Stomach (tissue), 4 donors: ENCODE measurements around the gene ABHD4.

Experiments
- EP300 ChIP-seq: sonication (generic); formaldehyde crosslinking; IDR thresholded peaks from one replicate; pipeline ENCODE4 v1.6.1; 2017; ENCODE audit warnings: antibody characterized with exemption
- POLR2AphosphoS5 ChIP-seq, 3 donors: sonication (generic); formaldehyde crosslinking; IDR thresholded peaks; one replicate each; pipeline ENCODE4 v1.6.1; 2016; ENCODE audit warnings: antibody characterized with exemption in 3 of 3
- TF ChIP-seq, protein P1 (sequence below), 7 experiments: fragments of 450-650 bp in 4 of 7; fragments of 200-600 bp in 3 of 7; sonication (generic) in 3 of 7; IDR thresholded peaks; one replicate each; pipeline ENCODE4 v1.5.1; 2016 to 2019; ENCODE audit warnings: antibody characterized with exemption in 7 of 7, control low read depth in 2 of 7, mild to moderate bottlenecking in 1 of 7

GRCh38 chr14:22593601-22594000 is 4.5 kb upstream of the ABHD4 start:
- TF ChIP-seq, protein P1, sequence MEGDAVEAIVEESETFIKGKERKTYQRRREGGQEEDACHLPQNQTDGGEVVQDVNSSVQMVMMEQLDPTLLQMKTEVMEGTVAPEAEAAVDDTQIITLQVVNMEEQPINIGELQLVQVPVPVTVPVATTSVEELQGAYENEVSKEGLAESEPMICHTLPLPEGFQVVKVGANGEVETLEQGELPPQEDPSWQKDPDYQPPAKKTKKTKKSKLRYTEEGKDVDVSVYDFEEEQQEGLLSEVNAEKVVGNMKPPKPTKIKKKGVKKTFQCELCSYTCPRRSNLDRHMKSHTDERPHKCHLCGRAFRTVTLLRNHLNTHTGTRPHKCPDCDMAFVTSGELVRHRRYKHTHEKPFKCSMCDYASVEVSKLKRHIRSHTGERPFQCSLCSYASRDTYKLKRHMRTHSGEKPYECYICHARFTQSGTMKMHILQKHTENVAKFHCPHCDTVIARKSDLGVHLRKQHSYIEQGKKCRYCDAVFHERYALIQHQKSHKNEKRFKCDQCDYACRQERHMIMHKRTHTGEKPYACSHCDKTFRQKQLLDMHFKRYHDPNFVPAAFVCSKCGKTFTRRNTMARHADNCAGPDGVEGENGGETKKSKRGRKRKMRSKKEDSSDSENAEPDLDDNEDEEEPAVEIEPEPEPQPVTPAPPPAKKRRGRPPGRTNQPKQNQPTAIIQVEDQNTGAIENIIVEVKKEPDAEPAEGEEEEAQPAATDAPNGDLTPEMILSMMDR (IDR thresholded peaks at IDR 0.05) = no peak
- TF ChIP-seq EP300 (no peak), POLR2AphosphoS5 (IDR thresholded peaks at IDR 0.05) (no peak)
